GM21423 (cell line): ENCODE results near the gene EPDR1.

Experiments used
- ATAC-seq: cut with Tn5 transposase; IDR thresholded peaks from one replicate; pipeline ENCODE4 v1.9.1; 2021; ENCODE audit warnings: mild to moderate bottlenecking, moderate library complexity; ENCODE audit not compliant: unreplicated experiment

Gene EPDR1

DNA sequence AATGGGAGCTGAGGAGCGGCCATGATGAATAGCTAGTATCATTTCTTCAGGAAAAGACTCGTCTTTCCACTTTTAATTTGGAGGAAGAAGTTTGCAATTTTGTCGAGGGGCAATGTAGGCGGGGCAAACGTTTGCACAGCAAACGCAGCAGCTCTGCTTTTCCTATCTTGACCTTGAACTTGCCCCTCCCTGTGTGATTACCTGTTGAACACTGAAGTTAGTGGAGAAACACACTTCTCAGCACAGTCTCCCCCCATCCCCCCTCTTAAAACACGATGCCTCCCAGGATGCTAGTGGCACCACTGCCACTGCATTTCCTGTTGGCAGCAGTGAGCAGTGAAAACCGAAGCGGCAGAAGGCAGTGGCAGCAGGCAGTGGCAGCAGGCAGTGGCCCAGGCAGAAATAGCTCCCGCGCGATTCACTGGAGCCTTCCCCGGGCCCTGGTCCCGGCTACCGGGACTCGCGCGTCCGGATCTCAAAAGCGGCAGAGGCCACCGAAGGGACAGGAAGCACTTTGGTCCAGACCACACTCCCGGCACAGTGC lies at the start of gene EPDR1:
Gene EPDR1, plus strand, starts transcription at position 336 of the 544 bp plus-strand sequence. CDS start 300 bp downstream, outside the sequence.
- peak; percentile 59 for ATAC-seq

DNA sequence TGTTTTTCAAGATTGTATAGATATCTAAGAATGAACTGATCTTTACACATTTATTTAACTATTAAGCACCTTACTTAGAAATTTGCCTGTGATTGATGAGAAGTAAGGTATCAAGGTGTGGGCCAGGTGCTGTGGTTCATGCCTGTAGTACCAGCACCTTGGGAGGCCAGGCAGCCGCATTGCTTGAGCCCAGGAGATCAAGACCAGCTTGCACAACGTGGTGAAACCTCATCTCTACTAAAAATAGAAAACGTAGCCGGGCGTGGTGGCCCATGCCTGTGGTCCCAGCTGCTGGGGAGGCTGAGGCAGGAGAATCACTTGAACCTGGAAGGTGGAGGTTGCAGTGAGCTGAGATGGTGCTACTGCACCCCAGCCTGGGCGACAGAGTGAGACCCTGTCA lies 38.4 kb upstream of the EPDR1 start:
- ATAC-seq = no peak

DNA sequence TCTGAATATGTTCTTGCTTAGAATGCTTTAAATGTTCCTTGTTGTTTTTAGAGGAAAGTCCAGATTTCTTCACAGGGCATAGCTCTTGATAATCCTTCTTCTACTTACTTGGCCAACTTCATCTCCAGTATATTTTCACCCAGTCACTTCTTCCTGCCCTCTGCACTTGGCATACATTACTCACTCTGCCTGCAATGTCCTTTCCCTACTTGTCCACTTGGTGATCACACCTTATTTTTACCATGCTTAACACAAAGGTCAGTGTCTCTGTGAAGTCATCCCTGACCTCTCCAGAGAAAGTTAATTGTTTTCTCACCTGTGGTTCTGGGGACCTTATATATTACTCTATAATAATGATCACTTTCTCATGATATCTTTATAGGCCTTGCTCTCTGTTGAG lies 27.1 kb upstream of the EPDR1 start:
- no peak for ATAC-seq

DNA sequence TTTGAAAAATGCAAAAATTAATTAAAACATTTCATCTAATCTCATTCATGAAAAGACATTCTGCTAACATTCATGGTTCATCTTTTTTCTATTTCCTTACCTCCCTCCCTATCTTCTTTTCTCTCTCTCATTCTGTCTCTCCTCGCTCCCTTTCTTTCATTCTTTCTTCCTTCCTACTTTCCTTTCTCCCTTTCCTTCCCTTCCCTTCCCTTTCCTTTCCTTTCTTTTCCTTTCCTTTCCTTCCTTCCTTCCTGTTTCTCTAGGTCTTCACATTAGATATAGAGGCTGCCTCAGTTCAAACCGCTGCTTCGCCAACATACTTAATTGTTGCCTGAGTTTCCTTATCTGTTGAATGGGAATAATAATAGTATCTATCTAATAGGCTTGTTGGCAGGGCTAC lies 25.8 kb upstream of the EPDR1 start:
- ATAC-seq = no peak

DNA sequence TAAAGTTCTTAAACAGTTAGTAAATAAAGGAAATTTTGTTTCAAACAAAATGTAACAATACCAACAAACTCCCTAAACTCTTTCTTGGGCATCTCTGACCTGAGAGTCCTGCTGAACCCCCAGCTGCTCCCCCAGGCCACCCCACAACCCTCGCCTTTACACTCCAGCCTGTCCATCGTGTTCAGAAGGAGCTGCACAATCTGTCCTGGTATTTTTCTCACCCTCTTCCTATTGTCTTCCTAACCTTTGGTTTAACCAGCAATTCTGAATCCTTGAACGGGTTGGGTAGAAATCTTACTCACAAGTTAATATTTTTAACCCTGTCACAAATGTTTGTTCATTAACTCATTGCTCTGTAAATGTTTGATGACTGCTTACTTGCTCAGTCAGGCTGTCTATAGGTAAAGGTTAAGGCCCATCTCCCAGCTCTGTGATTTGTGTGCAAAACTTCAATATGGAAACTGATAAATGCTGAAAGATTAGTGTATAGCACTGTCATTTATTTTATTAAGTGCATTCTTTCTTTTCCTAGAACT lies 20.7 kb upstream of the EPDR1 start:
- no peak for ATAC-seq

DNA sequence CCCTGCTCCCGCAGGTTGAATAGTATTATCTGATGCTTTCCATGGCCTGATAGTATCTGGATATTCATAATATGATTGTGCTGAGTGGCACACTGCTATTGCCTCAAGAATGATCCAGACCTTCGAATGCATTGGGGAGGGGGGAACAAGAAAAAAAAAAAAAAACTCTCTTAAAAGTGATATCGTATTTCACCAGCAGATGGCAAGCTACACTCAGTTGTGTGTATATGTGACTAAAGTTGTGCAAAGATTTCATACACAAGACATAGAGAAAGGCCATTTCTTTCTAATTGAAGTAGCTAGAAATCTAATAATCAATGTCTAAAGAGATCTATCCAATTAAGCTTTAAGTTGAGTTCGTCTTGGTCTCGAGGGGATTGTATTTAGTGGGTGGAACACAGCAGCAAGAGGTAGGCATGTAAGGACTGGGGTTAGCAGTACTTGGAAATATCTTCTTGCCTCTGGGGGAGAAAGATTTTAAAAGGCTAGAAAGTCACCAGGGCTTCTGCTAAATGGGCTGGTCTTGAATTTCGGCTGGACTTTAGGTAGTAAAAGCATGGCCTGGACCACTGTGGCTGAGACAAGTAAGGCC lies 19.1 kb upstream of the EPDR1 start:
- ATAC-seq = no peak

DNA sequence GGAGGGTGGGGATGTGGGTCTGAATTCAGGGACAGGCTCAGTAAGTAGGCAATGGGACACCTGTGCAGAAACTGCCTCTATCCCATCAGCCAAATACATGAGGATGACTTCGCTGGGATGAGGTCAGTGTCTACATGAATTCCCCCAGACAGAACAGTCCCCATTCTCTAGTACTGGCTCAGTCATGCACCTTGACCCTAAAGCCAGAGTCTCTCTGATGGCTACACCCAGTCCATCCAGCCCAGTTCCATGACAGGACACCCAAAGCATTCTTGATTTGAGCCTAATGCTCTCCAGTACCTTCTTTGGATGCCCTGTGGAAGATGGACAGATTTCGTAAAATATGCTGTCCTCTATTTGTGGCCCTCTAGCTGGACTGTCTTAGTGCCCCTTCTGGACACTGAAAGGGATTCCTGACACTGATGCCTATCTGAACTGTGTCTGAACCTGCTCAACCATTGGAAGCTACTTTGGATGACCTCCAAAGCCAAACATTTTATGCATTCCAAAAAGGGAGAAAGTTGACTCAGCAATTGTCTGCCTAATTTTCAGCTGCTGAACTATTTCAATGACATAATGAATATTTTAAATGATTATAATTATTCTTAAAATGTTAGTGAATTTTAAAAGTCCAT lies 18.4 kb upstream of the EPDR1 start:
- ATAC-seq = no peak

DNA sequence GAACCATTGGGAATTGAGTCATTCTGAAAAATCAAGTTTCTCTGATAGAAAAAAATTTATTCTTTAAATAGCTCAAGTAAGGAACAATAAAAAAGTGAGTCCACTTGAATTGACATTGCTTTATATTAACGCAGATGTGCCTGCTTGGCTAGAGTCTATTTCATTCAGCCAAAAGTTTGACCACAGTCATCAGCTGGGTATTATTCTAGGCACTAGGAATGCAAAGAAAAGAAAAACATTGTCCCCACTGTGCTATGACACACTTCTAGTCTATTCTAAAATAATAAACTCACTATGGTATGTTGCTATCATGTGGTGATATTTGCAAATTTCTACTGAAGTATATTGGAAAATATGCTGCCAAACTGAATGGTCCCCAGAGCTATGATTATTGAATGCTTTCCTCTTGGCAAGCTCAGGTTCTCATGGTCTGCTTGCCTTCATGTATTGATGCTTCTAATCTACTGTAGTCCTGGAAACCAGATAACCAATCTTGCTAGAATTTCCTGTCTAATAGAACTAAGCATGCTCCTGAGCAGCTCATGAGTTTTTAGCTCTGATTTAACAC lies 12.1 kb upstream of the EPDR1 start:
- ATAC-seq = no peak

DNA sequence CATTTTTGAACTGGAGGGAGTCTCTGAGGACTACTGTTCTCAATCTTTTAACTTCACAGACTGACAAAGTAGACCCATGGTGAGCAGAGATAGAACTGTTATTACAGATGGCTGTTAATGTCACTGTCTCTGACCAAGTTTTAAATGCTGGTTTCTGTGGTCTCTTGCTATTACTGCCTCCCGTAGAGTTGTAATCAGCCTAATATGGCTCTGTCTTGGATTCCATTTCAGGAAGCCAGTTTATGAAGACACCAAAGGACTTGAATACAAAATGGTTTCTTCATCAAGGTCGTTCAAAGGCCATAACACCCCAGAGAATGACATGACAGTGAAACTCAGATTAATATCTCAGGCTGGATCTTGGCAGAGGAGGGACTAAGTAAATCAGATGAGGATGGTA lies 7.7 kb upstream of the EPDR1 start:
- ATAC-seq = no peak

DNA sequence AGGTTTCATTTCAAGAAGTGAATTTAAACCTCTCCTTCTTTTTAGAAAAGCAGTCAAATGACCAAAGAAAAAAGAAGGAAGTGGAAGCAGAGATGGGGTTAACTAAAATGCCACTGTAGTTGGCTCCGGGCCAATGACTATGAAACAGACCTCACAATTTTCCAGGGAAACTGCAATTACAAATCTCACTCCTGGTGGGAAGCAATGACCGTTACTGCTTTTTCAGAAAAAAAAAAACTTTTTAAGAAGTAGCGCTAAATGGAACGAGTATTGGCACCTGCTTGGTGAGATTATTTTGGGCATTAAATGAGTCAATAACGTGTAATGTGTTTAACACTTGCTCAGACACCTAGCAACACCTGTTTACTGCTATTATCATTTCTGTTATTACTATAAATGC lies 5.0 kb upstream of the EPDR1 start:
- ATAC-seq = no peak

DNA sequence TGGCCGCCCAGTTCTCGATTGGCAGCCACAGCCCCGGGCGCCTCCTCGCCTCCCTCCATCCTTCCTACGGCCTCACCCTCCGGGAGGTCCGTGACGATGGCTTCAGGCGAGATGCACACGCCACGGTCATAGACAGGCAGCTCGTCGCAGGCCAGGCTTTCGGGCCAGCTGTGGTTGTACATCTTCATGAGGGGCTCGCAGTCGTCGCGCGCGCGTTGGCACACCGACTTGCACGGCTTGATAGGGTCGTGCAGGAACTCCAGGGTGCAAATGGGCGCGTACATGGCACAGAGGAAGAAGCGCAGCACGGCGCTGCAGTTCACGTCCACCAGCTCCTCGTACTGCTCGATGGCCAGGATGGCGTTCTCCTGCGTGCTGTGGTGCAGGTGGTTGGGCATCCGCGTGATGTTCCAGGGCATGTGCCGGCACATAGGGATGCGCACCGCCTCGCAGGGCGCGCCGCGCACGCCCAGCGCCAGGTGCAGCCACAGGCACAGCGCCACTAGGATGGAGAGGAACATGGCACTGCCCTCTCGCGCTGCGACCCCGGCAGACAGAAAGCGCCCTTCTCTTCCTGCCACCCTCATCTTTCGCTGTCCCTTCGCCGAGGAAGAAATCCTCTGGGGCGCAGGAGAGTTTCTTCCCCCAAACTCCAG lies 4.3 kb upstream of the EPDR1 start:
- no peak for ATAC-seq

DNA sequence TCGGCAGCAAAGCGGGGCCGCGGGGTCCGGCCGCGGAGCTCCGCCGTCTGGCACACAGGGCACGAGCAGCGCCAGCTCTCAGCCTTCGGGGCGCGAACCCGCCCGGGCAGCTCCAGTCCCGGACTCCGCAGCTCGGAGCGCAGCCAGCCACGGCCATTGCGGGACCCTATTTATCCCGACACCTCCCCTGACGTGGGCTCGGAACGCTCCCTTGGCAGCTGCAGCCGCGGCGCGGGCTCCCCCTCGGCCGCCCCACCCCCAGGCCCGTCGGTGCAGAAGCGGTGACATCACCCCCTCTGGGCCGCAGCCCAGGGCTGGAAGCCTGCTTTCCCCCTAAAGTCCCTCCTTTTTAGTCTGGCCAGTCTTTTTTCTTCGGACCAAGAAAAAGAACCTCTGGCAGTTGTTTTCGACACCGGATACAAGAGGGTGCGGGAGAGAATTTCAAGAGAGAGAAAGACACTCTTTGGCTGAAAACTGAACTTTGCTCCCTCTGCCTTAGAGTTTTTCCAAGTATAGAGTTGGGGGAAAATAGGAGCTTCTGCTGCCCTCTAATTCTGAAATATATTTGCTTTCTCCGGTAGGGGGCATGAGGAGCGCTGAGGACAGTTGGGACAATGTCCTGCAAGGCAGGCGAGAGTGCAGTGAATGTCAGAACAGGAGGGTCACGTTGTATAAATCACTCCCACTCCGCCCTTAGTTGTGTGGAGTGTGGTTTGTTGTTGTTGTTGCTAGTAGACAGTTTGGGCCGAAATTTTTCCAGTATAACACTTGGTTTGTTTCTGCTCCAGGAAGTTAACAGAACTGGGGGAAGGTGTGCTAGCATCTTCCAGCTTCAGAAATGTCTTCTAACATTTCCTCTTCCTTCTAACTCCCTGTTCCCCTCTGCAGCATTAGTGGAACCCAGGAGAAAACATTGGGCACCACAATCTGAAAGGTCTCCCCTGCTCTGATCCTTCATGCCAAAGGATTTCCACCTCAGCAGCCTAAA lies 3.5 kb upstream of the EPDR1 start, which contains the start of gene SFRP4:
Gene SFRP4, minus strand, starts transcription at position 145 of the 988 bp plus-strand sequence. CDS start 280 bp downstream, outside the sequence.
- peak; percentile 32 for ATAC-seq

DNA sequence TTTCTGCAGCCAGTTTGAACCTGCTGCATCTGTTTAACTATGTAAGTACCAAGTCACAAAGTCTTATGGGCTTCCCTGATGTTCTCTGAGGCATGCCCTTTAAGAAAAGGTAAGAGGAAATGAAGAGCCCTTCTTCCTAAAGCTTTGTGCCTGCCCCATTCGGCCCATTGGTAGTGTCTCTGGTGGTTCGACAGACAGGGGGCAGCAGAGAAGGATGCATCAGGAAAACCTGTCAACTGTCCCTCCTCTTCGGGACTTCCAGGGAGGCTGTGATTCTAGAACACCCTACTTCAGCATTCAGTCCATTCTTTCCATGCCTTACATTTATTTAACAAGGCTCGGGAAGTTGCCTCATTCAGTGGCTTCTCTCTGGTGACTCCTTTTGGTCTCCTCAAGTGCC lies 1.9 kb upstream of the EPDR1 start:
- no peak for ATAC-seq

DNA sequence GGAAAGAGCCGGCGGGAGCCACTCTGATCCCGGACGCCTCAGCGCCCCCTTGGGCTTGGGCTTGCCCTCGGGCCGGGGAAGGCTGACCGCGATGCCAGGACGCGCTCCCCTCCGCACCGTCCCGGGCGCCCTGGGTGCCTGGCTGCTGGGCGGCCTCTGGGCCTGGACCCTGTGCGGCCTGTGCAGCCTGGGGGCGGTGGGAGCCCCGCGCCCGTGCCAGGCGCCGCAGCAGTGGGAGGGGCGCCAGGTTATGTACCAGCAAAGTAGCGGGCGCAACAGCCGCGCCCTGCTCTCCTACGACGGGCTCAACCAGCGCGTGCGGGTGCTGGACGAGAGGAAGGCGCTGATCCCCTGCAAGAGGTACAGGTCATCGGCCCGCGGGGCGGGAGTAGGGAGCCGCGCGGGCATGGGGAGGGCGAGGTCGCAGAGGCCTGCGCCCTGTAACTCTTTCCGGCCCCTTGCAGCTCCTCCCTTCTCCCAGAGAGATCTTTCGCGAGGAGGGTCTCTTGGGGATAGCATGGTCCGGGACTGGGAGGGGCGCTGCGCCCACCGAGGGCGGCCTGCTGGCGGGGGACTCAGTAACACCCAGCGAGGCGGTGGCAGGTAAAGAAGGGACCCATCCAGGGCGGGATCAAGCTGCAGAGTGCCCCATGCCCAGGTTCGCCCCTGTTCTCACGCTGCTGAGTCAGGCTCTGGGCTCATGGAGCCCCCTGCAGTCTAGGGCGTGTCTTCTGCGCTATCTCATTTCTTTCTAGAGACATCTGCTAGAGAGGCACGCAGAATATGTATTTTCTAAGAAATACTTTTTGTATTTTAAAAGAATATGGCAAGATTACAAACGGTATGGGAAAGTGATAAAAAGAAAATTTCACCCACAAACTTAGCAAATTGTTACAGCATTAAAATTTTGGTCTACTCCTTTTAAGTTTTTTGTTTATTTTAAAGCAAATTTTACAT lies 687 bp downstream of the EPDR1 start:
- ATAC-seq = peak; percentile 60

DNA sequence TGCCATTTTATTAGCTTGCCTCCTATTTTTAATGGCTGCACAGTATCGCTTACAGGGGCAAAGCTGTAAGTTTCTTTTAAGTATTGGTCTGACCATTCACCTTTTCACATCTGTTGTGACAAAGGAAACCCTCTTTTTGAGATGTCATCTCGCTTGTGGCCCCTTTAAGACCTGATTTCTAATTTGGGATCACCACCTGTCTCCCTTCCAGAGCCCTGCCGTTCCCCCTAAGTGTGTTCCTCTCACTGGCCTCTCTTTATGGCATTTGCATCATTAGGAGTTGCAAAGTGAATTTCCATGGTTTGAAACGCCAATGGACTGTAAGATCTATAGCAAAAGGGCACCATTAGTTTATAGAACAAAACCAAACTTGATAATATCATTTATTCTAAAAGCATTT lies 1.4 kb downstream of the EPDR1 start:
- ATAC-seq = no peak

DNA sequence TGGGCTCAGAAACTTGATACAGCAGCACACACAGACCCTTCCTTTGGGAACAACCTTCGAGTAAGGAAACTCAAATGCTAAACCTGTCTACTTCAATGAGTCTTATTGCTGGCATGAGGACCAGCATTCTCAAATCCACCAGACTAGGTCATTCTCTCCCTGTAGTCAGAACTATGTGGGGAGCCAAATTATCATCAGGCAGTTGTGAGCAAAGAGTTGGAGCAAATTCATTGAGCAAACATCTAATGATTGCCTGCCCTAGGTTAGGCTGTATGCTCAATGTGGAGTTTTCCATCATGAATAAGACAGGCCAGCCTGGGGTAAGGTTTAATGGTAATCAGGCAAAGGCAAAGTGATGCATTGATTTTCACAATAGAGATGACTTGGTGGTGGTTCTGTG lies 3.6 kb downstream of the EPDR1 start:
- ATAC-seq = no peak

DNA sequence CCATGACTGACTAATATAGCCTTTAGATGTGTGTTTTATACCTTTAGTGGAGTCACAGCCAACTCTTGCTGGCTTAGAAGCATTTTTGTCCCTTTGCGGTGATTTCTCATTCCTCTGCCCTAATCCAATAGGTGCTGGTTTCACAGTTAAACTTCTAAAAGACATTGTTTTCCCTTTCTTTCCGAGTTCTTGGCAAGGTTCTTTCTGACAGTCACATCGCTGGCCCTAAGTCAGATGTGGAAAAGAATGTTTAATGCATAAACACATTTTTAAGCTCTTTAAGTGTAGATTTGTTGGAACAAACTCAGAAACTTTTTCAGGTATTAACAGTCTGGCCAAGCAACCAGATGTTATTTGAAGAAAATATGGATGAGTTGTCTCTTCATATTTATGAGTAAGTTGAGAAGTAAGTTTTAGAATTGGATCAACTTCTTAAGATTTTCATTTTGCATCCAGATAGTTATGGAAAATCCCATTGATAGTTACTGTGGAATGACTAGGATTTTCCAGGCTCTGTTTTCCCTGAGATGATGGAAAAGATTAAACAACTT lies 4.1 kb downstream of the EPDR1 start:
- ATAC-seq = no peak

DNA sequence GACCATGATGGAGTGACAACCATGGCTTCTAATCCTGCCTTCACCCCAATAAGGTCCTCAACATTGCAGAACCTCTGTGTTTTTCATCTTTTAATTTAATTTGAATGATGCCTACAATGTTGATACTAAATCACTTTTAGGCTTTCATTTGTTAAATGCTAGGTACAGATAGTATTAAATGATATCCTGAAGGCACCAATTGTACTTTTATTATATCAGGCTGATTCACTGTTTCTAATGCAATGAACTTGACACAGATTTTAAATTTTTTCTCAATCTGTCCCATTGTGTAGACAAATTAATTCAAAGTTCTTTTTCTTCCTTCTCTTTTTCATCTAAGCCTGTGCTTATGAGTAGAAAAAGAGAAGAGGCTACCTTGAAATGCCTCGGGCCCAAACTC lies 5.2 kb downstream of the EPDR1 start:
- ATAC-seq = no peak
